Activated CD4-positive, alpha-beta memory T cell treated with anti-CD3 and anti-CD28 coated beads, Interleukin-2, amount 10 ng/mL, durations not matched to agents 7 days and 5 days (primary cell): Measurements from ENCODE around the gene GLCCI1. TPM values are rescaled to one million over a fixed set of nuclear protein-coding genes. Genes with fewer than 3 reads are reported as not detected.
"Not testable (repeated sequence)": the region's sequence is repeated elsewhere in the genome, so short reads cannot be mapped to it uniquely, and the experiment has no call there.

Source experiments
- CTCF ChIA-PET: fragments of 350-600 bp; sonication (Branson Sonifier 250); formaldehyde crosslinking; loops from one replicate; lab custom pipeline; 2021; ENCODE audit warnings: antibody characterized with exemption, inconsistent platforms; lab: Charles Lee
- POLR2A ChIA-PET: fragments of 350-600 bp; sonication (Branson Sonifier 250); formaldehyde crosslinking; loops from one replicate; lab custom pipeline; 2021; ENCODE audit warnings: antibody characterized with exemption; lab: Charles Lee
- DNase-seq: peaks from one replicate; pipeline ENCODE4 v3.0.0-alpha.2; 2020
- H3K27ac Mint-ChIP-seq: one replicate; pipeline ENCODE4 v1.8.0; 2021; ENCODE audit warnings: mild to moderate bottlenecking, mixed read lengths
- H3K27me3 Mint-ChIP-seq: one replicate; pipeline ENCODE4 v1.8.0; 2021; ENCODE audit warnings: mixed read lengths
- H3K36me3 Mint-ChIP-seq: one replicate; pipeline ENCODE4 v1.8.0; 2021; ENCODE audit warnings: low read depth, mixed read lengths
- H3K4me1 Mint-ChIP-seq: one replicate; pipeline ENCODE4 v1.8.0; 2021; ENCODE audit warnings: mixed read lengths
- H3K4me3 Mint-ChIP-seq: one replicate; pipeline ENCODE4 v1.8.0; 2021; ENCODE audit warnings: mild to moderate bottlenecking, mixed read lengths
- H3K9me3 Mint-ChIP-seq: one replicate; pipeline ENCODE4 v1.8.0; 2021; ENCODE audit warnings: mixed read lengths
- total RNA-seq, 2 experiments: library from RNA; stranded (reverse); gene quantifications; one replicate each; pipeline ENCODE4 v1.2.3, GENCODE V29; 2021

Gene GLCCI1
- total RNA-seq, 2 experiments from 2014 or later: 25.4 to 29.0 TPM

- CTCF ChIA-PET: not testable (repeated sequence)
These were observed 94.7 kb downstream of the GLCCI1 start for GRCh38 chr7:8063300-8063699.

GRCh38 chr7:8063706-8064297 lies 95.2 kb downstream of the GLCCI1 start:
- H3K9me3 Mint-ChIP-seq: peaks cover 11% of the 10 kb centered on the region
- no peak overlapping the region for H3K4me3 Mint-ChIP-seq
- peaks cover 59% of the 10 kb centered on the region for H3K36me3 Mint-ChIP-seq
- H3K27ac Mint-ChIP-seq: no peak overlapping the region
- ChIA-PET CTCF (no interaction called here), POLR2A (no interaction called here)
- H3K4me1 Mint-ChIP-seq: peaks cover 8% of the 10 kb centered on the region
- H3K27me3 Mint-ChIP-seq: no peaks in the 10 kb centered on the region
- DNase-seq: no peak

More at GRCh38 chr7:8063300-8063699, 94.7 kb downstream of the GLCCI1 start:
- H3K4me1 Mint-ChIP-seq, POLR2A ChIA-PET, H3K27me3 Mint-ChIP-seq, DNase-seq, H3K27ac Mint-ChIP-seq, H3K4me3 Mint-ChIP-seq: not testable (repeated sequence)
- Mint-ChIP-seq H3K36me3 (peaks cover 59% of the 10 kb centered on the region), H3K9me3 (peaks cover 11% of the 10 kb centered on the region)

GRCh38 chr7:8064828-8065227 lies 96.2 kb downstream of the GLCCI1 start:
- H3K4me3 Mint-ChIP-seq: no peak overlapping the region
- H3K4me1 Mint-ChIP-seq: peaks cover 8% of the 10 kb centered on the region
- POLR2A ChIA-PET: no interaction called here
- H3K27ac Mint-ChIP-seq: no peak overlapping the region
- CTCF ChIA-PET: interaction anchor here (0.6 kb wide), 1 partner anchor 9 kb away, joined by 3 read pairs; no protein-coding TSS in a partner anchor
- no peak for DNase-seq
- H3K36me3 Mint-ChIP-seq: peaks cover 59% of the 10 kb centered on the region
- peaks cover 11% of the 10 kb centered on the region for H3K9me3 Mint-ChIP-seq
- H3K27me3 Mint-ChIP-seq: no peaks in the 10 kb centered on the region

- peaks cover 54% of the 10 kb centered on the region for H3K36me3 Mint-ChIP-seq
- peaks cover 8% of the 10 kb centered on the region for H3K4me1 Mint-ChIP-seq
- CTCF ChIA-PET: interaction anchor here (0.6 kb wide), 1 partner anchor 10 kb away, joined by 3 read pairs; no protein-coding TSS in a partner anchor
- POLR2A ChIA-PET: no interaction called here
- H3K9me3 Mint-ChIP-seq: peaks cover 11% of the 10 kb centered on the region
- H3K27me3 Mint-ChIP-seq: no peaks in the 10 kb centered on the region
- H3K27ac Mint-ChIP-seq: no peak overlapping the region
- DNase-seq: no peak
- H3K4me3 Mint-ChIP-seq: no peak overlapping the region
These were observed 96.8 kb downstream of the GLCCI1 start for GRCh38 chr7:8065356-8065813.

- H3K9me3 Mint-ChIP-seq: peaks cover 5% of the 10 kb centered on the region
- no peak for DNase-seq
- no peaks in the 10 kb centered on the region for H3K4me1 Mint-ChIP-seq
- no peaks in the 10 kb centered on the region for H3K27me3 Mint-ChIP-seq
- ChIA-PET CTCF (no interaction called here), POLR2A (interaction anchor here (1.0 kb wide), 1 partner anchor 101 kb away, joined by 4 read pairs; the partner anchor contains the start of gene GLCCI1)
- no peak overlapping the region for H3K27ac Mint-ChIP-seq
- no peak overlapping the region for H3K4me3 Mint-ChIP-seq
- H3K36me3 Mint-ChIP-seq: peaks cover 40% of the 10 kb centered on the region
These were observed 100.5 kb downstream of the GLCCI1 start for GRCh38 chr7:8068892-8069686.

- Mint-ChIP-seq H3K36me3 (peaks cover 33% of the 10 kb centered on the region), H3K4me3 (no peak overlapping the region), H3K4me1 (no peaks in the 10 kb centered on the region), H3K9me3 (no peaks in the 10 kb centered on the region), H3K27ac (no peak overlapping the region), H3K27me3 (no peaks in the 10 kb centered on the region)
- ChIA-PET CTCF (no interaction called here), POLR2A (no interaction called here)
- no peak for DNase-seq
These were observed 102.0 kb downstream of the GLCCI1 start for GRCh38 chr7:8070451-8071180.

- H3K9me3 Mint-ChIP-seq: no peaks in the 10 kb centered on the region
- H3K27me3 Mint-ChIP-seq: no peaks in the 10 kb centered on the region
- POLR2A ChIA-PET: no interaction called here
- CTCF ChIA-PET: interaction anchor here (0.6 kb wide), 1 partner anchor 135 kb away, joined by 3 read pairs; no protein-coding TSS in a partner anchor
- no peaks in the 10 kb centered on the region for H3K4me1 Mint-ChIP-seq
- no peak overlapping the region for H3K27ac Mint-ChIP-seq
- DNase-seq: no peak
- H3K36me3 Mint-ChIP-seq: peaks cover 9% of the 10 kb centered on the region
- H3K4me3 Mint-ChIP-seq: no peak overlapping the region
These were observed 109.8 kb downstream of the GLCCI1 start for GRCh38 chr7:8078418-8078817.

GRCh38 chr7:8082762-8083161 lies 114.2 kb downstream of the GLCCI1 start:
- ChIA-PET CTCF (no interaction called here), POLR2A (no interaction called here)
- Mint-ChIP-seq H3K4me1 (no peaks in the 10 kb centered on the region), H3K36me3 (peaks cover 20% of the 10 kb centered on the region), H3K27ac (no peak overlapping the region), H3K9me3 (no peaks in the 10 kb centered on the region), H3K4me3 (no peak overlapping the region), H3K27me3 (no peaks in the 10 kb centered on the region)
- no peak for DNase-seq

GRCh38 chr7:8084836-8085235 lies 116.2 kb downstream of the GLCCI1 start:
- H3K36me3 Mint-ChIP-seq: peaks cover 20% of the 10 kb centered on the region
- DNase-seq: no peak
- CTCF ChIA-PET: no interaction called here

GRCh38 chr7:8085420-8085819 lies 116.8 kb downstream of the GLCCI1 start:
- no peak for DNase-seq
- Mint-ChIP-seq H3K9me3 (no peaks in the 10 kb centered on the region), H3K27me3 (no peaks in the 10 kb centered on the region), H3K4me1 (no peaks in the 10 kb centered on the region), H3K36me3 (peaks cover 26% of the 10 kb centered on the region), H3K4me3 (no peak overlapping the region), H3K27ac (no peak overlapping the region)
- ChIA-PET CTCF (no interaction called here), POLR2A (no interaction called here)

More at GRCh38 chr7:8084836-8085235, 116.2 kb downstream of the GLCCI1 start:
- no peaks in the 10 kb centered on the region for H3K9me3 Mint-ChIP-seq
- H3K4me3 Mint-ChIP-seq: no peak overlapping the region
- H3K4me1 Mint-ChIP-seq: no peaks in the 10 kb centered on the region
- no peaks in the 10 kb centered on the region for H3K27me3 Mint-ChIP-seq
- H3K27ac Mint-ChIP-seq: no peak overlapping the region
- POLR2A ChIA-PET: no interaction called here

- DNase-seq: no peak
These were observed 117.6 kb downstream of the GLCCI1 start for GRCh38 chr7:8086239-8086638.

GRCh38 chr7:8089036-8089780 lies 120.6 kb downstream of the GLCCI1 start:
- Mint-ChIP-seq H3K4me1 (no peaks in the 10 kb centered on the region), H3K36me3 (peaks cover 22% of the 10 kb centered on the region), H3K27ac (no peak overlapping the region), H3K9me3 (no peaks in the 10 kb centered on the region), H3K27me3 (no peaks in the 10 kb centered on the region), H3K4me3 (no peak overlapping the region)
- no peak for DNase-seq
- POLR2A ChIA-PET: no interaction called here
- CTCF ChIA-PET: no interaction called here

More at GRCh38 chr7:8086239-8086638, 117.6 kb downstream of the GLCCI1 start:
- Mint-ChIP-seq H3K27me3 (no peaks in the 10 kb centered on the region), H3K4me3 (no peak overlapping the region), H3K9me3 (no peaks in the 10 kb centered on the region), H3K27ac (no peak overlapping the region), H3K4me1 (no peaks in the 10 kb centered on the region), H3K36me3 (peaks cover 26% of the 10 kb centered on the region)
- CTCF ChIA-PET: no interaction called here
- POLR2A ChIA-PET: no interaction called here
